Progenitor cell of endocrine pancreas (in vitro differentiated cells): Measurements from ENCODE around the gene ADGRB2. TPM values are rescaled to one million over a fixed set of nuclear protein-coding genes. Genes with fewer than 3 reads are reported as not detected.

Source experiments
- DNase-seq: peaks from one replicate; pipeline ENCODE4 v3.0.0; 2021; ENCODE audit warnings: low spot score; ENCODE audit not compliant: unreplicated experiment
- H3K27ac Mint-ChIP-seq: 2 replicates; pipeline ENCODE4 v1.8.0; 2021; ENCODE audit warnings: mild to moderate bottlenecking, moderate library complexity, mixed read lengths
- H3K27me3 Mint-ChIP-seq: 2 replicates; pipeline ENCODE4 v1.8.0; 2021; ENCODE audit warnings: mixed read lengths
- H3K36me3 Mint-ChIP-seq: 2 replicates; pipeline ENCODE4 v1.8.0; 2022; ENCODE audit warnings: mixed read lengths; ENCODE audit not compliant: insufficient read depth
- H3K4me1 Mint-ChIP-seq: 2 replicates; pipeline ENCODE4 v1.8.0; 2021; ENCODE audit warnings: low read depth, mixed read lengths
- H3K4me3 Mint-ChIP-seq: 2 replicates; pipeline ENCODE4 v1.8.0; 2021; ENCODE audit warnings: low read depth, mild to moderate bottlenecking, moderate library complexity, mixed read lengths
- H3K9me3 Mint-ChIP-seq: 2 replicates; pipeline ENCODE4 v1.8.0; 2021; ENCODE audit warnings: low read depth, mixed read lengths
- CTCF ChIP-seq: fragments of 200-600 bp; sonication (generic); IDR thresholded peaks from one replicate; pipeline ENCODE4 v1.5.0; 2021; ENCODE audit warnings: antibody characterized with exemption, mild to moderate bottlenecking; ENCODE audit not compliant: unreplicated experiment
- total RNA-seq: library from RNA; stranded (reverse); gene quantifications from 2 replicates; pipeline ENCODE4 v1.2.1, GENCODE V29; 2021

ADGRB2 gene
- total RNA-seq, 1 donor from 2014 or later: 5.5 TPM

DNA sequence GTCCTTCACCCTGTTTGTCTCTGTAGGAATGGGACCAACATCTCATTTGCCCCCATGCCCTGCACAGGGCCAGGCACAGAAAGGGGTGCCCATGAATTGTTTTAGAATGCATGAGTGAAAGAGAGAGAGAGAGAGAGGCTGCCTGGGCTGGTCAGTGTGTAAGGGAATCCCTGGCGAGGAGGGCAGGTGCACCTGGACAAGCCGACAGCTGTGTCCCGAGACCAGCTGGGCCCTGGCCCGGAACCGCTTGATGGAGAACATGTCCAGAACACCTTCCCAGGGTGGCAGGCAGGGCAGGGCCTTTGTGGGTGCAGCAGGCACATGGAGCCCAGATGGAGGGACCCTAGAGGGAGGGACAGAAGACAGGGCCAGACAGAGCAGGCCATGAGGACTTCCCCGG lies 28.9 kb upstream of the ADGRB2 start:
- DNase-seq: no peak
- Mint-ChIP-seq H3K36me3 (no peaks in the 10 kb centered on the region), H3K9me3 (no peaks in the 10 kb centered on the region), H3K4me3 (no peak overlapping the region), H3K27ac (no peak overlapping the region), H3K27me3 (peaks cover 30% of the 10 kb centered on the region), H3K4me1 (no peaks in the 10 kb centered on the region)
- no peak for TF ChIP-seq CTCF

- no peak for DNase-seq
- H3K4me1 Mint-ChIP-seq: no peaks in the 10 kb centered on the region
- H3K27me3 Mint-ChIP-seq: peaks cover 27% of the 10 kb centered on the region
- H3K9me3 Mint-ChIP-seq: no peaks in the 10 kb centered on the region
- no peak for TF ChIP-seq CTCF
- no peak overlapping the region for H3K27ac Mint-ChIP-seq
- H3K4me3 Mint-ChIP-seq: no peak overlapping the region
- H3K36me3 Mint-ChIP-seq: no peaks in the 10 kb centered on the region
Observed at GRCh38 chr1:31792541-31792940, 28.4 kb upstream of the ADGRB2 start.

DNA sequence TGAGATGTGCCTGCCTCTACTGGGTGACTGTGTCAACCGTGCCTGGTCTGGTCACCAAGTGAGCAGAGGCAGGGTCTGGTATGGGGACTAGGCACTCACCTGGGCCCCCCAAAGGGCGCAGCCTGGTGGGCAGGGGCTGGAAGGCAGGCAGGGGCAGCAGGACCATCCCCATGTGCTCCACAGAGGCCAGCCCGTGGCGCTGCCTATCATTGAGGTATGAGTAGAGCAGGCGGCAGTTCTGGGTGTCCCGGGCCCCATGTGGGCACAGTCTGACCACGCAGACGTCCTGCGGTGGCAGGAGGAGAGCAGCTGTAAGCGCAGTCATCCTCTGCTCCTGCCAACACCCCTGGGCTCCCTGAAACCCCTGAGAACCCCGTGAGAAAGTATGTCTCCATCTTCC lies 28.0 kb upstream of the ADGRB2 start:
- H3K4me1 Mint-ChIP-seq: no peaks in the 10 kb centered on the region
- TF ChIP-seq CTCF: no peak
- DNase-seq: no peak
- no peaks in the 10 kb centered on the region for H3K36me3 Mint-ChIP-seq
- H3K4me3 Mint-ChIP-seq: no peak overlapping the region
- no peaks in the 10 kb centered on the region for H3K9me3 Mint-ChIP-seq
- H3K27me3 Mint-ChIP-seq: peaks cover 22% of the 10 kb centered on the region
- H3K27ac Mint-ChIP-seq: no peak overlapping the region

- Mint-ChIP-seq H3K9me3 (no peaks in the 10 kb centered on the region), H3K4me3 (no peak overlapping the region), H3K27me3 (peaks cover 17% of the 10 kb centered on the region), H3K4me1 (no peaks in the 10 kb centered on the region), H3K27ac (no peak overlapping the region), H3K36me3 (no peaks in the 10 kb centered on the region)
- no peak for DNase-seq
- no peak for TF ChIP-seq CTCF
Observed at GRCh38 chr1:31791131-31791858, 27.2 kb upstream of the ADGRB2 start.

DNA sequence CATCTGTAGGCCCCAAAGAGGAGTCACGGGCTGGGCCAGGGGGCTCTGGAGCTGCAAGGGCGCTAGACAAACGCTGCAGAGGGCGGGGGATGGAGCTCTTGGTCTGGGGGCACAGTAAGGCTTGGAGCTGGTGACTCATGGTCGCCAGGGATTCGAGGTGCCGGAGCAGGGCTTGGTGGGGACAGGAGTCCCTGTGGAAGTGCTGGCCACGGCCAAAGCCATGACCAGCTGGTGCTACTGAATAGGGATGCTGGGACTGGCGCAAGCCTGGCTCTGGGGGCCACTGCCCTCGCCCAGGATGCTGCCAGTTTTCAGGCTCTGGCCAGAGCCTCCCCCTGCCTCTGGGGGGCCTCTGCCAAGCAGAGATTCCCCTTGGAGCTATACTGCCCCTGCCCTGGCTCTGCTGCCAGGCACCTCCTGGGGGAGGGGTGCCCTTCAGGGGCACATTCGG lies 26.5 kb upstream of the ADGRB2 start:
- no peak for DNase-seq

More for the DNA sequence above, 26.5 kb upstream of the ADGRB2 start:
- no peak overlapping the region for H3K27ac Mint-ChIP-seq
- H3K4me3 Mint-ChIP-seq: no peak overlapping the region
- H3K9me3 Mint-ChIP-seq: no peaks in the 10 kb centered on the region
- TF ChIP-seq CTCF: no peak
- no peaks in the 10 kb centered on the region for H3K36me3 Mint-ChIP-seq
- no peaks in the 10 kb centered on the region for H3K4me1 Mint-ChIP-seq
- H3K27me3 Mint-ChIP-seq: peaks cover 16% of the 10 kb centered on the region
